NOMO-1 treated with dmso at 0.1 percent for 144 hours (cell line): Measurements from ENCODE around the gene BATF2.
A peak's percentile ranks its signal among the peaks of the same experiment; 100 is the strongest.
"Not testable (repeated sequence)": the region's sequence is repeated elsewhere in the genome, so short reads cannot be mapped to it uniquely, and the experiment has no call there.

Experiments
- DNase-seq: peaks from one replicate; lab custom pipeline; 2025; ENCODE audit not compliant: unreplicated experiment; lab: John Stamatoyannopoulos, UW

The BATF2 gene, protein sequence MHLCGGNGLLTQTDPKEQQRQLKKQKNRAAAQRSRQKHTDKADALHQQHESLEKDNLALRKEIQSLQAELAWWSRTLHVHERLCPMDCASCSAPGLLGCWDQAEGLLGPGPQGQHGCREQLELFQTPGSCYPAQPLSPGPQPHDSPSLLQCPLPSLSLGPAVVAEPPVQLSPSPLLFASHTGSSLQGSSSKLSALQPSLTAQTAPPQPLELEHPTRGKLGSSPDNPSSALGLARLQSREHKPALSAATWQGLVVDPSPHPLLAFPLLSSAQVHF

DNA sequence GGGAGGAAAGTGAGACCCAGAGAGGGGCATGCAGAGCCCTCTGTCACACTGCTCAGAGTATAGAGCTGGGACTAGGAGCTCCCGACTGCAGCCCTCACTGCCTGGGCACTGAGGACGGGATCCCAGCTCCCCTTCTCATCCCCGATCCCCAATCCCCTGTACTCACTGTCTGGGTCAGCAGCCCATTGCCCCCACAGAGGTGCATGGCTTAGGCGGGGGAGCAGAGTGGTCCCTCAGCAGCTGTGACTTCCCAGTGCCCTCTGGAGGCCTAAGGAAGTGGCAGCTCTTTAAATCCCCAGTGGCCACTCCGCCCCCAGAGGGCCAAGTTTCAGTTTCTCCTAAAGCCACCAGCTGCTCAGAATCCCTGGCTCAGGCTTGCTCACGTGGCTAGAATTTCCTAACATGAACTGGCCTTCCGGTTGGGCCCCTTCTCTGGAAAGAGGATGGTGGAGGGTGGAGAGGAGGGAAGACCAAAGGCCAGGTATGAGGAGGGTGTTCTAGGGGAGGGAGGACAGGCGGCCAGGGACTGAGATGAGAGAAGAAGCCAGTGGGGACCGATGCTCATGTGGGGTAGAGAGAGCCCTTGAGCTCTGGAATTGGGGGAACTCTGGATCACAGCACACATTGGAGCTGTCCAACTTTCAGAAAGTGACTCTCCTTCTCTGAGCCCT, at the start of gene BATF2:
BATF2 (minus strand) TSS at position 262 of the 671 bp plus-strand sequence; CDS start at position 205, 57 bp downstream.
- peak; percentile 55 for DNase-seq

DNA sequence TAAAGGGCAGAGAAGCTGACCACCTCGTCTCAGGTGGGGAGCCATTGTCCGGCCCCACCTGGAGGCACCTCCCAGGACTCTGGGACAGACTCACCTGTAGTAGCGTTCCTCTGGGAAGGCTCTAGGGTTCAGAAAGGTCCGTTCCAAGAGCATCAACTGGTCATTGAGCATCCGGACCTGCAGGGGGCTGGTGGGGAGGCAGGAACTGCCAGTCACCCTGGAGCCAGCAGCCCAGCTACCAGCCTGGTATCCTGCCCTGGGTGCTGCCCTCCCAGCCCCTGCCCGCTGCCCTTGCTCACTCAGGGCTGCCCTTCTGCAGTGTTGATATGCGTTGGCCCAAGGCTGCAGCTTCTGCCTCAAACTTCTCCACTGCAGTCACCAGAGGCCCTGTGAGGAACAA, 49.0 kb upstream of the BATF2 start:
- DNase-seq = no peak

DNA sequence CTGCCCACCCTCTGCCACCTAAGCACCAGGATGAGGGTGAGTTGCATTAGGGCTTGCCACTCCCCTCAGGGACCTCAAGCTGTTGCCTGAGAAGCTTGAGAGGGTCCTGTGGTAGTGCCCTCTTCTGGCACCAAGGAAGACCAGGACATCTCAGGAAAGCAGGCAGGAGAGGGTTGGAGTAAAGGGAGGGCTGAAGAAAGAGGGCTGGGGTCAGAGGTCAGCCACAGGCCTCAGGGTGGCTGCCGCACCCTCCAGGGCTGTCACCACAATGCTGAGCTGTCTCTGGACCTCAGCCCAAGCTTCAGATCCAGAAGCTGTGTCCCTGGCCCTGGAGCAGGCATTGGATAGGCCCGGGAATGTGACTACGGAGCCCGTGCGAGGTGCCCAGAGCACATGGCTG, 48.3 kb upstream of the BATF2 start:
- DNase-seq = no peak

DNA sequence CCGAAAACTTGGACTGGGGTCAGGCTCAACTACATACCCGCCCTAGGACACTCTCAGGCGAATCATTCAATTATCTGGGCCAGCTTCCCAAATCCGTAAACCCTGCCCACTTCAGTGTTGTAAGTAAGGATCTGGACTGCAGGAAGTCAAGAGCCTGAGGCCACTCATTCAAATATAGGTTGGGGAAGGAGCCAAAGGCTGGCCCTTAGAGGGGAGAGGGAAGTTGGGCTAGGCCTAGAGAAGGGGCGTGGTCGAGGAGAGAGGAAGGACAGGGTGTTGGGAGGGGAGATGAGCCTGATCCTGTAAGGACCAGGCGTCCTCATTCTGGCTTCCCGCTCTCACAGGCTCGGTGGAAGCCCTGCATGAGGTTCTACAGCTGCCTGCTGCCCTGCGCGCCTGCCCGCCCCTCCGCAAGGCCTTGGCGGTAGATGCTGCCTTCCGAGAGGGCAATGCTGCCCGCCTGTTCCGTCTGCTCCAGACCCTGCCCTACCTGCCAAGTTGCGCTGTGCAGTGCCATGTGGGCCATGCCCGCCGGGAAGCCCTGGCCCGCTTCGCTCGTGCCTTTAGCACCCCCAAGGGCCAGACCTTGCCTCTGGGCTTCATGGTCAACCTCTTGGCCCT, 47.2 kb upstream of the BATF2 start:
- DNase-seq = peak; percentile 62

DNA sequence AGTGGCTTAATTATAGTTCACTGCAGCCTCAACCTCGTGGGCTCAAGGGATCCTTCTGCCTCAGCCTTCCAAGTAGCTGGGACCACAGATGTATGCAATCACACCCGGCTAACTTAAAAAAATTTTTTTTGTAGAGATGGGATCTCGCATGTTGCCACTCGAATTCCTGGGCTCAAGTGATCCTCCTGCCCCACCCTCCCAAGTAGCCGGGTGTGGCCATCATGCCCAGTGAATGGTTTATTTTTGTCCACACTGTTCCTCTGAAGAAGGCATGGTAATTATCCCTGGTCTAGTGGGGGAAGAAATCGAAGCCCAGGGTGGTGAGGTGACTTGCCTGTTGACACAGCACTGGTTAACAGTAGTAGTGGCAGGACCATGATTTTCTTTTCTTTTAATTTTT, 46.1 kb upstream of the BATF2 start:
- no peak for DNase-seq

DNA sequence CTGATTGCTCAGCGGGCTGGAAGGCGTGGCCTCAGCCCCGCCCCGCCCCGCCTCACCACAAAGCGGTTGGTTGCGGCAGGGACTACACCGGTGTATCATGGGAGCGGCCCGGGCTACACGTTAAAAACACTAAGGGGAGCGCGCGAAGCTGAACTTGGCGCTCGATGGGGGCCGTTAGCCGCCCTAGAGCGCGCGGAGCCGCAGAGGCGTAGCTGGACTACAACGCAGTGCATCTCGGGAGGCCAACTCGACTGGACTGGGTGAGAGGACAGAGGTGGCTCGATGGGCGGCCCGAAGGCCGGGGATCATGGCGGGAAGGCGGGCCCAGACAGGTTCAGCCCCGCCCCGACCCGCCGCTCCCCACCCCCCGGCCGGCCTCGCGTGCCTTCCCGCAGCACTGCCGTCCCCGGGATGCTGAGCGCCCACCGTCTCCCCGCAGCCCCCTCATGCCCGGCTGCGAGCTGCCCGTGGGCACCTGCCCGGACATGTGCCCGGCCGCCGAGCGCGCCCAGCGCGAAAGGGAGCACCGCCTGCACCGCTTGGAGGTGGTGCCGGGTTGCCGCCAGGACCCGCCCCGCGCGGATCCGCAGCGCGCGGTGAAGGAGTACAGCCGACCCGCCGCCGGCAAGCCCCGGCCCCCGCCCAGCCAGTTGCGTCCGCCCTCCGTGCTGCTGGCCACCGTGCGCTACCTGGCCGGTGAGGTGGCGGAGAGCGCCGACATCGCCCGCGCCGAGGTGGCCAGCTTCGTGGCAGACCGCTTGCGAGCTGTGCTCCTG, 44.3 kb upstream of the BATF2 start, which contains the start of gene SAC3D1:
SAC3D1 (plus strand) TSS at position 364 of the 776 bp plus-strand sequence; CDS start at position 447, 83 bp downstream.
- DNase-seq = peak; percentile 97

DNA sequence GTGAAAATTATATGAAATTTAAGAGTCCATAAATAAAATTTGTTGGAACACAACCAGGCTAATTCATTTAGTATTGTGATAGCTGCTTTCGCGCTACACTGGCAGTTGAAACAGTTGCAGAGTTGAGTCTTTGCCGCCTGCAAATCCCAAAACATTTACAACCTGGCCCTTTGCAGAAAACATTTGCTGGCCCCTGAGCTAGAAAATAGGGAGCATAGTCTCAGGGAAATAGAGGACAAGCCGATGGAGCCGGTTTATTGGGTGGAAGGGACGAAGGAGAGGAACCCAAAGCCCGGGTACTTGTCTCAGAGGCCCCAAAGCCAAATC, 43.7 kb upstream of the BATF2 start:
- no peak for DNase-seq

DNA sequence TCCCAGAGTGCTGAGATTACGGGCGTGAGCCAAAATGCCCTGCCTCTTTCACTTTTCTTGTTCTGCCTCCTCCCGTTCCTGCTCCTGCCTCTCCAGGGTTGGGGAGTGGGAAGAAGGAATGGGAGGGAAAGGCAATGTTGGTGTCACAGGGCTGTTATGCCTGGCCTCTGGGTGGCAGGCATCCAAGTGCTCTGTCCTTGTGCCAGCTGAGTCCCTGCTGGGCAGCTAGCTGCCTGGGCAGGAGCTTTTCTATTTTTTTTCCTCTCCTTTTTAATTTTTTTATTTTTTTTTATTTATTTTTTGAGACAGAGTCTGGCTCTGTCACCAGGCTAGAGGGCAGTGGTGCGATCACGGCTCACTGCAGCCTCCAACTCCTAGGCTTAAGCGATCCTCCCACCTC, 40.2 kb upstream of the BATF2 start:
- DNase-seq = no peak

DNA sequence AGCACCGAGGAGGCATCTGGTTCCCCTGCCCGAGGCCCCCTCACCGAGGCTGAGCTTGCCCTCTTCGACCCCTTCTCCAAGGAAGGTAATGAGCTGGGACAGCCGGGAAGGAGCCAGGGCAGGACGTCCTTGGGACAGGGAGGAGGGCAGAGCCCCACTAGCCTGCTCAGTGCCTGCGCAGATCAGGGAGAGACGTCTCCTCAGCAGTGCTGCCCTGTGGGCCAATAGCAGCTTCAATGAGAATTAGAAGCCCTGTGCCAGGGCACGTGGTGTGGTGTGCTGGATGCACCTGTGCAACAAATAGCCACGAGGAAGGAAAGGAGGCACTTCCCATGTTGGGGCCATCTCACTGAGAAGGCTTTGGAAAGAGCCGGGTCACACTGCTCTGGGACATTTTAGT, 38.8 kb upstream of the BATF2 start:
- DNase-seq = no peak

DNA sequence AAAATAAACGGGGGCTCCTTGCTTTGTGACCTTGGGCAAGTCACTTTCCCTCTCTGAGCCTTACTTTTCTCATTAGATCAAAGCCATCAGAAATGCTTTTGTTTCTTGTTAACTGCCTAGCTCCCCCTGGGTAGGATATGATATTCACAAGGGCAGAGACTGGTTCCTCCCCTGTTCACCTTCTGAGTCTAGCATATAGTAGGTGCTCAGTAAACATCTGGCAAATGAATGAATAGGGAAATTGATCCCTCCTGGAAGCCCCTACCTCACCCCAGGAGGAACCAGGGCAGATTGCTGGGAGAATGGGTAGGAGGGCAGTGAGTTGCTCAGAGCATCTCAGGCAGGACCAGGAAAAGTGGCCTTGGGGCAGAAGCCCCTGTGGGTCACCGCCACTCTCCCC, 37.7 kb upstream of the BATF2 start:
- no peak for DNase-seq

DNA sequence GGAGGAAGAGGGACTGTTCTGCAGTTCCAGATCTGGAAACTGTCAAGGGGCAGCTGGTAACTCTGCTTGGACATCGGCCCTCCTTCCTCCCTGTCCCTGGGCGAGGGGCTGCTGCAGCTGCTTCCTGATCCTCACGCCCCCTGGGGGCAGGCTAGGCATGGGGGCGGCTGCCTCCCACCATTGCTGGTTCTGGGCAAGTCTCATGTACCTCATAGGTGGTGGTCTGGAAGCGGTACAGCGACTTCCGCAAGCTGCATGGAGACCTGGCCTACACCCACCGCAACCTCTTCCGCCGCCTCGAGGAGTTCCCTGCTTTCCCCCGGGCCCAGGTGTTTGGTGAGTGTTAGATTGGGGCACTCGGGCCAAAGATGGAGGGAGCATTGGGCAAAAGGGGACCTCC, 35.4 kb upstream of the BATF2 start:
- DNase-seq = no peak

DNA sequence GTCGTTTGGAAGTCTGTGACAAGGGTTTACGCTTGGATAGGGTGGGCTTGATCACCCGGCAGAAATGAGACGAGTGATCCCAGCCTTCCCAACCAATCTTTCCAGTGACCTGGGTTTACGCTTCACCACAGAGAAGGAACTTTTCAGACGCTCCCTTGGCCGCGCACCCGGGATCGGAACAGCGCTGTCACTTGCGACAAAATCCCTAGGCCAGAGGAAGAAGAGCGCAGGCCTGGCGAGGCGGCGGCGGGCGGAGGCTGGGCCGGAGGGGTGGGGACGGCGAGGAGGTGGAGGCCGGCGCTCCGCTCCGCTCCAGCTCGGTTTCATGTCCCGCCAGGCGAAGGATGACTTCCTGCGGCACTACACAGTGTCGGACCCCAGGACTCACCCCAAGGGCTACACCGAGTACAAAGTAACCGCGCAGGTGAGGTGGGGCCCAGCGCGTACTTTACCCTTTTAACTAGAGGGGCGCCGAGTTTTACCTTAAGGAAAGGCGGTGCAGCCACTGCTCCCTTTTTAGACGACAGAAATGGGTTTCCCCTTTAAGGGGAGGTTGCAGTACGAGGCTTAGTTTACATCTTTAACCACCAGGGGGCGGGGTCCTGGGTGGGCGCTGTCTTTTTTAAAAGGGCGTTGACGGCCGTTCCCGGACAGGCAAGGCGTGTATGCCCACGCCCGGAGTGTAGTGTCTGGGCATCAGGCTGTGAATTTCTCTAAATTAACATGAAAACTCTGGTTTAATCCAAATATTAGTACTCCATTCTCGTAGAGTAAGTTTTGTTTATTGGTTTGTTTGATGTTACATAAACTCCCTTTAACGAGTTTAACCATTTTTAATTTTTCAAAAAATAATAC, 30.7 kb upstream of the BATF2 start, which contains the start of gene SNX15:
SNX15 (plus strand) TSS at position 227 of the 855 bp plus-strand sequence; CDS start at position 326, 99 bp downstream.
- peak; percentile 94 for DNase-seq

DNA sequence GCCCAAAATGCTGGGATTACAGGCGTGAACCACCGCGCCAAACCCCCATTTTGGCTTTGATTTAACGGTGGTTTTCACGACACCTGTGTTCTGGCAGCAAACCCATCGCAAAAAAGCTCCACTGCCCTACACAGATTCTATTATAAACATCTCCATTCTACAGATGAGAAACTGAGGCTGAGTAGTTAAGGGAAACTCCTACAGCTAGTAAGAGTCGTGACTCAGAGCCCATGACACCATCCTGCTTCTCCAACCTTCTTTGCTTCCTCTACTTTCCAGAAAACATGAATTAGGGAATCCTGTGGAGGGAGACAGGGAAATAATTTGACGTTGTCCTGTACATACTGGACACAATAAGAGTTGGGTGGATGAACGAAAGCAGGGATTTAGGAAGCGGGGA, 30.0 kb upstream of the BATF2 start:
- no peak for DNase-seq

DNA sequence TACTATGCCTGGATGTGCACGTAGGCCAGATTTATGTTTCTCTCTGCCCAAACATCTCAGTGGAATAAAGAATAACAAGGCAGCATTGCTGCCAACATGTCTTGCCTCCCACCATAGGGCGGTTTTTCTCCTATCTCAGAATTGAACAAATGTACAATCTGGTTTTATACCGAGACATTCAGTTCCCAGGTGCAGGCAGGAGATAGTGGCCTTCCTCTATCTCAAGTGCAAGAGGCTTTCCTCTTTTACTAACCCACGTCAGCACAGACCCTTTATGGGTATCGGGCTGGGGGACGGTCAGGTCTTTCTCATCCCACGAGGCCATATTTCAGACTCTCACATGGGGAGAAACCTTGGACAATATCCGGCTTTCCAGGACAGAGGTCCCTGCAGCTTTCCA, 26.7 kb upstream of the BATF2 start:
- not testable (repeated sequence) for DNase-seq

DNA sequence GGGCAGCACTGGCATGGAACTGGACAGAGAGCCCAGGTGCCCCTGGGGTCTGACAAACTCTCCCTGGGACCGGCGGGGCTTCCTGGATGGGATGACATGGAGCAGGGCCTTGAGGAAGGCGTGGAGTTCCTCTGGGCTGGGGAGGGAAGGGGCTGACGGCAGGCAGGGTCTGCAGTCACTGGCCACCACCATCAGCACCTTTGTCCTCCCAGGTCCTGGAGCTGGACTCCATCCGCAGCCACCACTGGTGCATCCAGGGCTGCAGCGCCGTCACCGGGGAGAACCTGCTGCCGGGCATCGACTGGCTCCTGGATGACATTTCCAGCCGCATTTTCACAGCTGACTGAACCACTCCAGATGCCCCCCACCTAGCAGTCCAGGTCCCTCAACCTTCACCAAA, 24.7 kb upstream of the BATF2 start:
- no peak for DNase-seq

DNA sequence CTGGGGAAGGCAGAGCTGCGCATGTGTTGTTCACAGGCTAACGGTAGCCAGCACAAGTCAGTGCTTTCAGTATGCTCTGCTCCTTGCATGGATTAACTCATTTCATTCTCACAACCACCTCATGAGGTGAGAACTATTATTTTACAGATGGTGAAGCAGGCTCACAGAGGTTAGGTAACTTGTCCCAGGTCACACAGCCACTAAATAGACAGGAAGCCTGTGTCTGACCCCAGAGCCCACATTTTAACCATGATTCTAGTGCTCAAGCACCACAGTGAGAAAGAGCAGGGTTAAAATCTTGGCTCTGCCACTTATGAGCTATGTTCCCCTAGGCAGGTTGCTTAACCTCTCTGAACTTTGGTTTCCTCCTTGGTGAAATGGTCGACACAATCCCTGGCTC, 24.2 kb upstream of the BATF2 start:
- DNase-seq = no peak

DNA sequence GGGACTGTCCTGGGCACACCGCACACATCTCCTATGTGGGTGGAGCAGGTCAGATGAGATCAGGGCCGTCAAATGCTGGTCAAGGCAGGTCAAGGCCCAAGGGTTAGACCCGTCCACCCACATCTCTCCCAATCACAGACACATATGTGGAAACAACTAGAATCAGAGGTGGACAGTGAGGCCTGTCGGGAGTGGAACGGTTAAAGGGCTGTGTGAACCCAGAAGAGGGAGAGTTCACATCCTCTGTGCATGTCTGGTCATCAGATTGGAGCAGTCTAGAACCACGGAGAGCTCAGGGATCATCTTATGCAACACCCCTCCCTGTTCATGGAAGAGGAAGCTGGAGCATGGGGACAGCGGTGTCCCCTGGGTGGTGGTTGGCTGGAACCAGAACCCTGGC, 23.1 kb upstream of the BATF2 start:
- DNase-seq = no peak

DNA sequence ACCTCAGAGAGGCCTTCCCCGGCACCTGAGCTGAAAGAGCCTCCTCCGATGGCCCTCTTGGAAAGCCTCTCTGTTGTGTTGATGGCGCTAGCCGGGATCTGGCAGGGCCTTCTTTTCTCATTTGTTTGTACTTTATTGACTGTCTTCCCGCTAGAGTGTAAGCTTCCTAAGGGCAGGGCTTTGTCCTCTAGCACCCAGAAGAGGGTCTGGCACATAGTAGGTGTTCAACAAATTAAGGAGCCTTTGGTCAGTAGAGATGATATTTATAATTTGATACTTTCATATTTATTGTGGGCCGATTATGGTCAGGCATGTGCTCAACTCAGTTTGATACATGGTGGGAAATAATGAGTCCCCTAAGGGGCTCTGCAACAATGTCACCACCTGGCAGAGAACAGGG, 21.2 kb upstream of the BATF2 start:
- DNase-seq = no peak

DNA sequence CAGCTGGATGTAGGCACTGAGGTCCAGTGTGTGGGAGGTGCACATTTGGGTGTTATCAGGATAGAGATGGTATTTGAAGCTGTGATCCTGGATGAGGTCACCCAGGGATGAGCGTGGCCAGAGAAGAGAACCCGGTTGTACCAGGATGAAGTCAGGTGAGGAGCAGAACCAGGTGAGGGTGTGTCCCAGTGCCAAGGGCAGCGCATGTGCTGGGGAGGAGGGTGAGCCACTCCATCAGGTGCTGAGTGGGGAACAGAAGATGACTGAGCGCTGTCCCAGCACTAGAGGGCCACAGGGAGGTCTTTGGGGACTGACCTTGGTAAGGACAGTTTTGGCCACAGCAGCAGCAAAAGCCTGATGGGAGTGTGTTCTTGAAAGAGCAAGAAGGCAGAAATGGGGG, 19.9 kb upstream of the BATF2 start:
- no peak for DNase-seq

DNA sequence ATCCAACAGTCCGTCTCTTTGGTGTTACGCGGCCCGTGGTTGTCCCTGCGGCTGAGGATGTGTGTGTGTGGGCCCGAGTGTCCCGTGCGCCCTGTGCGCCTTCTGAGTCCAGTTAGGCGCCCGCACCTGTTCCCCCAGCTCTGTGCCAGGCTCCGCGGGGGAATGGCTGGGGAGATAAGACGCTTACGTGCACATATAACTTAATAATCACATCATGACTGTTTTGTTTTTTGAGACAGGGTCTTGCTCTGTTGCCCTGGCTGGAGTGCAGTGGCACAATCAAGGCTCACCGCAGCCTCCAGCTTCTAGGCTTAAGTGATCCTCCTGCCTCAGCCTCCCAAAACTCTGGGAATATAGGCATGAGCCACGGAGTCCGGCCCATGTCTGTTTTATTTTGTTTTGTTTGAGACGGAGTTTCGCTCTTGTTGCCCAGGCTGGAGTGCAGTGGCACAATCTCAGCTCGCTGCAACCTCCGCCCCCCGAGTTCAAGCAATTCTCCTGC, 18.0 kb upstream of the BATF2 start:
- DNase-seq = no peak
